DND-41 (cell line): ENCODE data around the gene CPNE4.

Experiments
- ATAC-seq: fragments of 200-7000 bp; cut with Tn5 transposase; 3 replicates; pipeline ENCODE4 v1.9.1; 2021; ENCODE audit warnings: low read depth; ENCODE audit not compliant: insufficient read depth
- DNase-seq: peaks from one replicate; pipeline ENCODE4 v3.0.0-alpha.2; 2020
- H2AFZ ChIP-seq: 2 replicates; pipeline ENCODE4 v1.6.0; 2012; ENCODE audit warnings: low read depth, low read length
- H3K27ac ChIP-seq: 2 replicates; pipeline ENCODE4 v1.5.1; 2012; ENCODE audit warnings: low read length, inconsistent platforms
- H3K27me3 ChIP-seq: fragments of 200-600 bp; sonication (generic); 2 replicates; pipeline ENCODE4 v1.6.0; 2012; ENCODE audit warnings: low read length, mild to moderate bottlenecking, inconsistent platforms; ENCODE audit not compliant: insufficient read depth, poor library complexity
- H3K36me3 ChIP-seq: 2 replicates; pipeline ENCODE4 v1.5.1; 2012; ENCODE audit warnings: low read length, inconsistent platforms; ENCODE audit not compliant: insufficient read depth
- H3K4me1 ChIP-seq: 2 replicates; pipeline ENCODE4 v1.5.1; 2012; ENCODE audit warnings: mild to moderate bottlenecking, low read length; ENCODE audit not compliant: insufficient read depth
- H3K4me2 ChIP-seq: 2 replicates; pipeline ENCODE4 v1.6.0; 2012; ENCODE audit warnings: mild to moderate bottlenecking, moderate library complexity, low read length, inconsistent platforms; ENCODE audit not compliant: insufficient read depth
- H3K4me3 ChIP-seq, 2 experiments: fragments of 200-600 bp in 1 of 2; shearing (Covaris generic) in 1 of 2; 2 replicates each; pipeline ENCODE4 v1.5.1; 2012 to 2016; ENCODE audit warnings: inconsistent platforms in 2 of 2, low read length in 2 of 2, mild to moderate bottlenecking in 2 of 2, low read depth in 1 of 2, moderate library complexity in 1 of 2
- H3K79me2 ChIP-seq: 2 replicates; pipeline ENCODE4 v1.6.0; 2012; ENCODE audit warnings: low read length, inconsistent platforms; ENCODE audit not compliant: insufficient read depth
- H3K9ac ChIP-seq: 2 replicates; pipeline ENCODE4 v1.6.0; 2012; ENCODE audit warnings: low read depth, mild to moderate bottlenecking, inconsistent platforms, low read length, moderate library complexity
- H3K9me3 ChIP-seq: 2 replicates; pipeline ENCODE4 v1.5.1; 2012; ENCODE audit warnings: low read length, moderate library complexity, mild to moderate bottlenecking, inconsistent platforms; ENCODE audit not compliant: insufficient read depth, severe bottlenecking
- H4K20me1 ChIP-seq: 2 replicates; pipeline ENCODE4 v1.6.0; 2012; ENCODE audit warnings: low read length; ENCODE audit not compliant: insufficient read depth
- CTCF ChIP-seq: IDR thresholded peaks from 2 replicates; pipeline ENCODE4 v1.5.1; 2012; ENCODE audit warnings: borderline replicate concordance, low read length, moderate library complexity, mild to moderate bottlenecking; ENCODE audit not compliant: poor library complexity, severe bottlenecking; ENCODE audit errors: extremely low read depth
- EZH2 ChIP-seq: IDR thresholded peaks from 3 replicates; pipeline ENCODE4 v1.6.1; 2012; ENCODE audit warnings: borderline replicate concordance, low read depth, mild to moderate bottlenecking, moderate library complexity, low read length, inconsistent platforms; ENCODE audit not compliant: severe bottlenecking

The CPNE4 gene

GRCh38 chr3:131717493-131717892 is 317.3 kb downstream of the CPNE4 start:
- Histone ChIP-seq H2AFZ (no peak overlapping the region), H3K4me1 (no peaks in the 10 kb centered on the region)
- no peak for ATAC-seq

GRCh38 chr3:131716943-131717342 is 317.9 kb downstream of the CPNE4 start:
- Histone ChIP-seq H2AFZ (no peak overlapping the region), H3K27me3 (peaks cover 8% of the 10 kb centered on the region), H3K9me3 (no peaks in the 10 kb centered on the region), H3K4me1 (no peaks in the 10 kb centered on the region), H3K36me3 (no peaks in the 10 kb centered on the region), H4K20me1 (no peaks in the 10 kb centered on the region), H3K4me3 (no peak overlapping the region), H3K4me2 (no peak overlapping the region), H3K79me2 (no peaks in the 10 kb centered on the region), H3K9ac (no peak overlapping the region), H3K27ac (no peak overlapping the region)
- ATAC-seq (no peak), DNase-seq (no peak)
- TF ChIP-seq CTCF (no peak), EZH2 (no peak)

More at GRCh38 chr3:131717493-131717892, 317.3 kb downstream of the CPNE4 start:
- peaks cover 8% of the 10 kb centered on the region for H3K27me3 ChIP-seq
- H3K9ac ChIP-seq, result no peak overlapping the region
- no peak for DNase-seq
- H3K36me3 ChIP-seq, result no peaks in the 10 kb centered on the region
- TF ChIP-seq CTCF, result no peak
- no peak for TF ChIP-seq EZH2
- no peak overlapping the region for H3K4me3 ChIP-seq
- no peaks in the 10 kb centered on the region for H4K20me1 ChIP-seq
- no peaks in the 10 kb centered on the region for H3K9me3 ChIP-seq
- H3K27ac ChIP-seq, result no peak overlapping the region
- H3K4me2 ChIP-seq, result no peak overlapping the region
- H3K79me2 ChIP-seq, result no peaks in the 10 kb centered on the region

- H2AFZ ChIP-seq, result no peak overlapping the region
- DNase-seq, result no peak
- no peaks in the 10 kb centered on the region for H3K9me3 ChIP-seq
- no peaks in the 10 kb centered on the region for H3K79me2 ChIP-seq
- no peak overlapping the region for H3K27ac ChIP-seq
- TF ChIP-seq EZH2 (no peak), CTCF (no peak)
- no peaks in the 10 kb centered on the region for H3K36me3 ChIP-seq
- no peak overlapping the region for H3K9ac ChIP-seq
- H3K4me1 ChIP-seq, result no peaks in the 10 kb centered on the region
- H4K20me1 ChIP-seq, result no peaks in the 10 kb centered on the region
- ATAC-seq, result no peak
- H3K4me2 ChIP-seq, result no peak overlapping the region
- H3K27me3 ChIP-seq, result peaks cover 8% of the 10 kb centered on the region
- H3K4me3 ChIP-seq, result no peak overlapping the region
These were observed 318.8 kb downstream of the CPNE4 start for GRCh38 chr3:131716007-131716406.
